Measurements from ENCODE around the gene LSM7.

LSM7 gene

GRCh38 chr19:2306281-2306806, 22.0 kb downstream of the LSM7 start:
- H3K36me3 Mint-ChIP-seq, result peaks cover 1% of the 10 kb centered on the region
- no peaks in the 10 kb centered on the region for H3K9me3 Mint-ChIP-seq
- no peak overlapping the region for H3K27ac Mint-ChIP-seq
- peaks cover 10% of the 10 kb centered on the region for H3K4me1 Mint-ChIP-seq
- H3K27me3 Mint-ChIP-seq, result peaks cover 16% of the 10 kb centered on the region
- no peak overlapping the region for H3K4me3 Mint-ChIP-seq

- Mint-ChIP-seq H3K4me3 (no peak overlapping the region), H3K36me3 (peaks cover 1% of the 10 kb centered on the region), H3K9me3 (no peaks in the 10 kb centered on the region), H3K27me3 (peaks cover 16% of the 10 kb centered on the region), H3K27ac (no peak overlapping the region), H3K4me1 (peaks cover 10% of the 10 kb centered on the region)
Observed at GRCh38 chr19:2305452-2306280, 22.7 kb downstream of the LSM7 start.

DNA sequence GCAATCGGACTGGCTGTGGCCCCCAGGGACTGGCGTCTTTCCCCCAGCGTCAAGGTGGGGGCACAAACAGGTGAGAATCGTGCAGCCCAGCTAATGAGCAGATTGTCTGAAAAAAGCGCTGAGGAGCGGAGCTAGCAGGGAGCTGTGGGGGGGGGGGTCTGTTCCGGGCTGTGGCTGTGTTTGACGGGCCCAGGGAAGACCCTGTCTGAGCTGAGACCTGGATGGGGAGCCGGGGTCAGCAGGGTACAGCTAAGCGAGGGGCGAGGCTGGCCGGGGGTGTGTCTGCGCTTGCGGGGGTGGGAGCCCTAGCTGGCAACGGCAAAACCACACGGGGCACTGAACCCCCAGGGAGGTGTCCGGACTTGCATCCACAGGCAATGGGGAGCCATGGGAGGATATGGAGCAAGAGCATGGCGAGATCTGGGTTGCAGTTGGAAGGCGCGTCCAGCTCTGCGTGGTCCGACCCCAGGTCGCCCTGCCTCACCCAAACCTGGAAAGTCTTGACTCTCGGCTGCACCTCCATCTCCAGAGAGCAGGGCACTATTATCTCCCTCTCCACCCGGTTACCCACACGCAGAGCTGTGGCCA, 25.1 kb downstream of the LSM7 start:
- no peaks in the 10 kb centered on the region for H3K9me3 Mint-ChIP-seq
- peak overlapping the region; percentile 77 for H3K4me3 Mint-ChIP-seq
- H3K36me3 Mint-ChIP-seq, result peaks cover 1% of the 10 kb centered on the region
- H3K27ac Mint-ChIP-seq, result no peak overlapping the region
- H3K4me1 Mint-ChIP-seq, result peaks cover 6% of the 10 kb centered on the region
- peaks cover 6% of the 10 kb centered on the region for H3K27me3 Mint-ChIP-seq

- H3K27ac Mint-ChIP-seq, result peak overlapping the region; percentile 43
- H3K27me3 Mint-ChIP-seq, result peaks cover 6% of the 10 kb centered on the region
Observed at GRCh38 chr19:2302319-2303210, 25.8 kb downstream of the LSM7 start.

DNA sequence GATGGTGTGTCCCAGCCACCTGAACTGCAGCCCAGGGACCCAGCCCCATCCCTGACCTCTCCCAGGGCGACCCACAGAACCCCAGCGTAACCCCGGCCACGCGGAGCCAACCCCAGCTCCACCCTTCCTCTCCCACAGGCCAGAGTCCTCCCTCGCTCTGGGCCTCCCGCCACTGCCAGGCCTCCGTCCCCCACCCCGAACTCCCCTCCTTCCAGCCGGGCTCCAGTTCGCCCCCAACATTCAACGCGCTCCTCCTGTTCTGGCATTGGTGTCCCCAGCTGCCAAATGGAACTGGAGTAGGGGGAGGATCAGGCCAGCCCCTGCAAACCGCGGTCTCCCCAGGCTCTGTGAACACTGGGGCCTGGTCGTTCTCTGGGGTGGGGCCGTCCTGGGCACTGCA, 27.9 kb downstream of the LSM7 start:
- Mint-ChIP-seq H3K4me3 (no peak overlapping the region), H3K27me3 (peaks cover 3% of the 10 kb centered on the region), H3K27ac (no peak overlapping the region)

More at GRCh38 chr19:2302319-2303210, 25.8 kb downstream of the LSM7 start:
- peak overlapping the region; percentile 77 for H3K4me3 Mint-ChIP-seq
- peaks cover 1% of the 10 kb centered on the region for H3K36me3 Mint-ChIP-seq
- peaks cover 6% of the 10 kb centered on the region for H3K4me1 Mint-ChIP-seq
- H3K9me3 Mint-ChIP-seq, result no peaks in the 10 kb centered on the region

DNA sequence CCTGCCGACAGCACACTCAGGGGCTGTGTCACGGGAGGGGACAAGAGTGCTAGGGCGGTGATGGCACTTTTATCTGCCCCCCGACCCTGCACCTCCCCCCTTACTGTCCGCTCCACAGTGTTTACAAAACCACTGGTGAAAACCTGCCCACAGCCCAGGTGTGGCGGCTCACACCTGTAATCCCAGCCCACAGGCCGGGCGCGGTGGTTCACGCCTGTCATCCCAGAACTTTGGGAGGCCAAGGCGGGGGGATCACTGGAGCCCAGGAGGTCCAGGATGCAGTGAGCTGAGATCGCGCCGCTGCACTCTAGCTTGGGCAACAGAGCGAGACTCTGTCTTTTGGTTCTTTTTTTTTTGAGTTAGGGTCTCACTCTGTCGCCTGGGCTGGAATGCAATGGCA, 32.2 kb downstream of the LSM7 start:
- no peak overlapping the region for H3K4me3 Mint-ChIP-seq
- H3K4me1 Mint-ChIP-seq, result peaks cover 13% of the 10 kb centered on the region
- no peak overlapping the region for H3K27ac Mint-ChIP-seq
- peaks cover 3% of the 10 kb centered on the region for H3K36me3 Mint-ChIP-seq
- H3K27me3 Mint-ChIP-seq, result no peaks in the 10 kb centered on the region
- no peaks in the 10 kb centered on the region for H3K9me3 Mint-ChIP-seq

More for the DNA sequence above, 27.9 kb downstream of the LSM7 start:
- H3K9me3 Mint-ChIP-seq, result no peaks in the 10 kb centered on the region
- H3K4me1 Mint-ChIP-seq, result peaks cover 6% of the 10 kb centered on the region
- H3K36me3 Mint-ChIP-seq, result peaks cover 1% of the 10 kb centered on the region

DNA sequence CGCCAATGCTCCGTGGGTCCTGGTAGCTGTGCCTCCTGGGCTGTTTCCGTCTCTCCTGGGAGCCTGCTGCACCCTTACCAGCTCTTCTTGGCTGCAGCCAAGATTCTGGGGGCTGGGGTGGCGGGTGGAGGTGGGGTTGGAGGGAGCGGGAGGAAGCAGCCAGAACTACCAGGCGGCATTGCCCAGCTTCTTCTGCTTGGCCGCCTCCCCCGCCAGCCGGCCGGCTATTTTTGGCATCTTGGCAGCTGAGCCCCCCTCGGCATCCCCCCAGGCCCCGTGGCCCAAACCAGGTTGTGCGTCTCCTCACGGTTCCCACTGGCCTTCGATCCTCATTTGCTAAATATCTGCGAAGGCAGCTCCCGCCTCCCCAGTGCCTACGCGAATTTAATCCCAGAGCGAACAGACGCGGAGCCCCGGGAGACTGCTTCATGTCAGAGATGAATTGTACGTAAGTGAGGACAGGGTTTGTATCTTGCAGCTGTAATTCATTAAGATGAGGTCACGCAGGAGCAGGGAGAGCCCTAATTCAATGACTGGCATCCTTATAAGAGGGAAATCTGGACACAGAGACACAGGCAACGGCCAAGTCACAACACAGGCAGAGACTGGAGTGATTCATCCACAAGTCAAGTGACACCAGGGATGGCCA, 33.6 kb downstream of the LSM7 start:
- H3K36me3 Mint-ChIP-seq, result peaks cover 3% of the 10 kb centered on the region
- no peaks in the 10 kb centered on the region for H3K27me3 Mint-ChIP-seq
- no peak overlapping the region for H3K27ac Mint-ChIP-seq
- no peaks in the 10 kb centered on the region for H3K9me3 Mint-ChIP-seq
- no peak overlapping the region for H3K4me3 Mint-ChIP-seq
- peaks cover 15% of the 10 kb centered on the region for H3K4me1 Mint-ChIP-seq

- H3K4me3 Mint-ChIP-seq, result peak overlapping the region; percentile 81
- H3K27ac Mint-ChIP-seq, result no peak overlapping the region
- H3K9me3 Mint-ChIP-seq, result no peaks in the 10 kb centered on the region
Observed at GRCh38 chr19:2291185-2291751, 37.1 kb downstream of the LSM7 start.

DNA sequence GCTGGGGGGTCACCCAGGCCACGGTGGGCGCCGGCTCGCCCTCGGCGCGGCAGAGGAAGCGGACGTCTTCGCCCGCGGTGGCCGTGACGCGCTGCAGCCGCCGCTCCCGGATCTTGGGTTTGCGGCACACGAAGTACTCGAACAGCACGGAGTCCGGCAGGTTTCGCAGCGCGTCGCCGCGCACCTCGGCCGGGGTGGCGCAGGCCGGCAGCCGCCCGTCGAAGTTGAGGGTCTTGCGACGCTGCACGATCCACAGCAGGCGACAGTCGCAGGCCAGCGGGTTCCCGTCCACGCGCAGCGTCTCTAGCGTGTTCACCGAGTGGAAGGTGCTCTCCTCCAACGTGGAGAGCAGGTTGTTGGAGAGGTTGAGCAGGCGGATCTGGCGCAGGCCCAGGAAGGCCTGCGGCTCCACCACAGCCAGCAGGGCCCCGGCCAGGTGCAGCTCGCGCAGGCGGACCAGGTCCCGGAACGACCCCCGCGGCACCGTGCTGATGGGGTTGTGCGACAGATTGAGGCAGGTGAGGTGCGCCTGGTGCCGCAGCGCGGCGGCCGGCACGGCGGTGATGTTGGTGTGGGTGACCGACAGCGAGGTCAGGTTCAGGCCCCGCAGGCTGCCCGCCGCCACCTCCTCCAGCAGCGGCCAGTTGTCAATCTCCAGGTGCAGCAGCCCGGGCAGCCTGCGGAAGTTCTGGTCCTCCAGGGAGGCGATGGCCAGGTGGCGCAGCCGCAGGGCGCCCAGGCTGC, 37.8 kb downstream of the LSM7 start:
- H3K4me1 Mint-ChIP-seq, result peaks cover 32% of the 10 kb centered on the region
- H3K36me3 Mint-ChIP-seq, result peaks cover 3% of the 10 kb centered on the region
- H3K27ac Mint-ChIP-seq, result no peak overlapping the region
- peak overlapping the region; percentile 81 for H3K4me3 Mint-ChIP-seq
- H3K9me3 Mint-ChIP-seq, result no peaks in the 10 kb centered on the region
- no peaks in the 10 kb centered on the region for H3K27me3 Mint-ChIP-seq

More at GRCh38 chr19:2291185-2291751, 37.1 kb downstream of the LSM7 start:
- H3K27me3 Mint-ChIP-seq, result no peaks in the 10 kb centered on the region
- H3K4me1 Mint-ChIP-seq, result peaks cover 32% of the 10 kb centered on the region
- peaks cover 3% of the 10 kb centered on the region for H3K36me3 Mint-ChIP-seq

GRCh38 chr19:2289714-2290435, 38.5 kb downstream of the LSM7 start:
- Mint-ChIP-seq H3K4me3 (peak overlapping the region; percentile 87), H3K4me1 (peaks cover 30% of the 10 kb centered on the region), H3K27me3 (no peaks in the 10 kb centered on the region), H3K9me3 (no peaks in the 10 kb centered on the region), H3K36me3 (peaks cover 3% of the 10 kb centered on the region), H3K27ac (peak overlapping the region; percentile 62)

GRCh38 chr19:2288818-2289713, 39.3 kb downstream of the LSM7 start:
- Mint-ChIP-seq H3K36me3 (peaks cover 3% of the 10 kb centered on the region), H3K4me1 (peaks cover 28% of the 10 kb centered on the region), H3K4me3 (peak overlapping the region; percentile 87), H3K27ac (peak overlapping the region; percentile 60), H3K9me3 (no peaks in the 10 kb centered on the region), H3K27me3 (no peaks in the 10 kb centered on the region)

- Mint-ChIP-seq H3K36me3 (no peaks in the 10 kb centered on the region), H3K27me3 (no peaks in the 10 kb centered on the region), H3K9me3 (no peaks in the 10 kb centered on the region), H3K27ac (peak overlapping the region; percentile 60), H3K4me3 (peak overlapping the region; percentile 87), H3K4me1 (peaks cover 25% of the 10 kb centered on the region)
Observed at GRCh38 chr19:2288338-2288817, 40.0 kb downstream of the LSM7 start.

Data from activated naive CD4-positive, alpha-beta T cell treated with anti-CD3 and anti-CD28 coated beads, Interleukin-2, amount 50 U/mL, for 24 hours (primary cell).